ENCODE measurements around the gene MEN1.

DNA sequence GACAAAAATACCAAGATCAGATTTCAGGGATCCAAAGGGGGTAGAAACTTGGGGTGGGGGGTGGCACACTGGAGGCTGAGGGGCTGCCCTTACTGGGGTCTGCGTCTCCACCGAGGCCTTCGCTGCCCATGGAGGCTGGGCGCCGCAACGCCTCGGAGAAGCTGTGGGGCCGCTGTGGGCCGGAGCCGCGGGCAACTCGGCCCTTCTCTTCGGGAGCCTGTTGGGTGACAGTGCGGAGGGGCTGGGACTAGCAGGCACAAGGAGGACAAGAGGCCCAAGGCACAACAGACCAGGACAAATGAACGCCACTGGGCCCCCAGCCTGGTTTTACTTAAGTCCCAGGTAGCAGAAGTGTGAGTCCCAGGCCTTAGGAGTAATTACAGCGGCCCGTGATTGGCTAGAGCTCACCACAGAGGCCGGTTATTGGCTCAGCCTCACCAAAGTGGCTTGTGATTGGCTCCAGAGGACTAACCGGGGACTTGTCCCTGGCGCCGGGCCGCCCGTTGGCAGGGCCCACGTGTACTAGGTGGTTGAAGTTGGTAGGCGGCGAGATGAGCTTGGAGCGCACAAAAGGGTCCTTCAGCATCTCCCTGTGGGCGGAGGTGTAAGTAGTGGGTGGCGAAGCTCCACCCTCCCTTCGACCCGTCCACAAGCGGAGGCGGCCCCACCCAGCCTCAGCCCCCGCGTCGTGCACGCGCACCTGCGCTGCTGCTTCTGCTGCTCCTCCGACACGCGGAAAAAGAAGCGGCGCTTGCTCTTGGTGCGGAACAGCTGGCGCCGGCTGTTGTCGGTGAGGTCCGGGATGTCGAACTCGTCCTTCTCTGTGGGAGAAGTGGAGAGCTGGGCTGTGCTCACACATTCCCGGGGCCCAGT is 16.5 kb upstream of the MEN1 start:
- TF ChIP-seq, protein P1, sequence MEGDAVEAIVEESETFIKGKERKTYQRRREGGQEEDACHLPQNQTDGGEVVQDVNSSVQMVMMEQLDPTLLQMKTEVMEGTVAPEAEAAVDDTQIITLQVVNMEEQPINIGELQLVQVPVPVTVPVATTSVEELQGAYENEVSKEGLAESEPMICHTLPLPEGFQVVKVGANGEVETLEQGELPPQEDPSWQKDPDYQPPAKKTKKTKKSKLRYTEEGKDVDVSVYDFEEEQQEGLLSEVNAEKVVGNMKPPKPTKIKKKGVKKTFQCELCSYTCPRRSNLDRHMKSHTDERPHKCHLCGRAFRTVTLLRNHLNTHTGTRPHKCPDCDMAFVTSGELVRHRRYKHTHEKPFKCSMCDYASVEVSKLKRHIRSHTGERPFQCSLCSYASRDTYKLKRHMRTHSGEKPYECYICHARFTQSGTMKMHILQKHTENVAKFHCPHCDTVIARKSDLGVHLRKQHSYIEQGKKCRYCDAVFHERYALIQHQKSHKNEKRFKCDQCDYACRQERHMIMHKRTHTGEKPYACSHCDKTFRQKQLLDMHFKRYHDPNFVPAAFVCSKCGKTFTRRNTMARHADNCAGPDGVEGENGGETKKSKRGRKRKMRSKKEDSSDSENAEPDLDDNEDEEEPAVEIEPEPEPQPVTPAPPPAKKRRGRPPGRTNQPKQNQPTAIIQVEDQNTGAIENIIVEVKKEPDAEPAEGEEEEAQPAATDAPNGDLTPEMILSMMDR (IDR thresholded peaks at IDR 0.05) = no peak
- TF ChIP-seq ZFX (IDR thresholded peaks at IDR 0.05; ENCODE audit: borderline replicate concordance) = no peak
